HL-60 (cell line): ENCODE data around the gene SLC25A48.

ENCODE experiments used
- GABPA ChIP-seq: IDR thresholded peaks from 2 replicates; pipeline ENCODE4 v1.6.1; 2012; ENCODE audit warnings: low read depth
- POLR2AphosphoS5 ChIP-seq: IDR thresholded peaks from 2 replicates; pipeline ENCODE4 v1.6.1; 2012; ENCODE audit warnings: low read depth
- TF ChIP-seq, protein P1 (sequence below): IDR thresholded peaks from one replicate; pipeline ENCODE4 v1.5.1; 2011; ENCODE audit warnings: low read length, control low read depth, inconsistent platforms; ENCODE audit not compliant: insufficient read depth
- TF ChIP-seq, protein P2 (sequence below): IDR thresholded peaks from 2 replicates; pipeline ENCODE4 v1.6.1; 2012; ENCODE audit warnings: low read depth; ENCODE audit not compliant: insufficient replicate concordance

DNA sequence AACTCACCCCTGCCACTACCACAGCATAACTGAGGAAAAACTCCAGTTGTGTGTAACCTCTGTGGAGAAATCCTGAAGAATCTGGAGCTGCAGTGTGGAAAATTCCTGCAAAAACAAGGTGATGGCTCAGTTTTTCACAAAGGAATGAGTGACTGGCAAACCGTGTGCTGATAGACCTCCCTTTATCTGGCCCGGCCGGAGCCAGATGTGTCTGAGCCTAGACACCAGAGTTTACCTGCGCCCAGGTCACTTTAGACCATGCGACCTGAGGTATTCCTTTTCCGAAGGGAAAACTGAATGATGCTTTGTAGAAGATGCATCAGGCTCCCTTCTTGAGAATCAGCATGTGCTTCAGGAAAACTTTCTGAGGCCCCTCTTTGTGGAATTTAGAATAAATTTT is 16.2 kb downstream of the SLC25A48 start:
- TF ChIP-seq, protein P1, sequence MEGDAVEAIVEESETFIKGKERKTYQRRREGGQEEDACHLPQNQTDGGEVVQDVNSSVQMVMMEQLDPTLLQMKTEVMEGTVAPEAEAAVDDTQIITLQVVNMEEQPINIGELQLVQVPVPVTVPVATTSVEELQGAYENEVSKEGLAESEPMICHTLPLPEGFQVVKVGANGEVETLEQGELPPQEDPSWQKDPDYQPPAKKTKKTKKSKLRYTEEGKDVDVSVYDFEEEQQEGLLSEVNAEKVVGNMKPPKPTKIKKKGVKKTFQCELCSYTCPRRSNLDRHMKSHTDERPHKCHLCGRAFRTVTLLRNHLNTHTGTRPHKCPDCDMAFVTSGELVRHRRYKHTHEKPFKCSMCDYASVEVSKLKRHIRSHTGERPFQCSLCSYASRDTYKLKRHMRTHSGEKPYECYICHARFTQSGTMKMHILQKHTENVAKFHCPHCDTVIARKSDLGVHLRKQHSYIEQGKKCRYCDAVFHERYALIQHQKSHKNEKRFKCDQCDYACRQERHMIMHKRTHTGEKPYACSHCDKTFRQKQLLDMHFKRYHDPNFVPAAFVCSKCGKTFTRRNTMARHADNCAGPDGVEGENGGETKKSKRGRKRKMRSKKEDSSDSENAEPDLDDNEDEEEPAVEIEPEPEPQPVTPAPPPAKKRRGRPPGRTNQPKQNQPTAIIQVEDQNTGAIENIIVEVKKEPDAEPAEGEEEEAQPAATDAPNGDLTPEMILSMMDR, result no peak
- TF ChIP-seq, protein P2, sequence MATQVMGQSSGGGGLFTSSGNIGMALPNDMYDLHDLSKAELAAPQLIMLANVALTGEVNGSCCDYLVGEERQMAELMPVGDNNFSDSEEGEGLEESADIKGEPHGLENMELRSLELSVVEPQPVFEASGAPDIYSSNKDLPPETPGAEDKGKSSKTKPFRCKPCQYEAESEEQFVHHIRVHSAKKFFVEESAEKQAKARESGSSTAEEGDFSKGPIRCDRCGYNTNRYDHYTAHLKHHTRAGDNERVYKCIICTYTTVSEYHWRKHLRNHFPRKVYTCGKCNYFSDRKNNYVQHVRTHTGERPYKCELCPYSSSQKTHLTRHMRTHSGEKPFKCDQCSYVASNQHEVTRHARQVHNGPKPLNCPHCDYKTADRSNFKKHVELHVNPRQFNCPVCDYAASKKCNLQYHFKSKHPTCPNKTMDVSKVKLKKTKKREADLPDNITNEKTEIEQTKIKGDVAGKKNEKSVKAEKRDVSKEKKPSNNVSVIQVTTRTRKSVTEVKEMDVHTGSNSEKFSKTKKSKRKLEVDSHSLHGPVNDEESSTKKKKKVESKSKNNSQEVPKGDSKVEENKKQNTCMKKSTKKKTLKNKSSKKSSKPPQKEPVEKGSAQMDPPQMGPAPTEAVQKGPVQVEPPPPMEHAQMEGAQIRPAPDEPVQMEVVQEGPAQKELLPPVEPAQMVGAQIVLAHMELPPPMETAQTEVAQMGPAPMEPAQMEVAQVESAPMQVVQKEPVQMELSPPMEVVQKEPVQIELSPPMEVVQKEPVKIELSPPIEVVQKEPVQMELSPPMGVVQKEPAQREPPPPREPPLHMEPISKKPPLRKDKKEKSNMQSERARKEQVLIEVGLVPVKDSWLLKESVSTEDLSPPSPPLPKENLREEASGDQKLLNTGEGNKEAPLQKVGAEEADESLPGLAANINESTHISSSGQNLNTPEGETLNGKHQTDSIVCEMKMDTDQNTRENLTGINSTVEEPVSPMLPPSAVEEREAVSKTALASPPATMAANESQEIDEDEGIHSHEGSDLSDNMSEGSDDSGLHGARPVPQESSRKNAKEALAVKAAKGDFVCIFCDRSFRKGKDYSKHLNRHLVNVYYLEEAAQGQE, result no peak
- TF ChIP-seq POLR2AphosphoS5 (no peak), GABPA (no peak)
